Measurements from ENCODE around the gene NLRC5.
"Not testable (repeated sequence)": the region's sequence is repeated elsewhere in the genome, so short reads cannot be mapped to it uniquely, and the experiment has no call there.

NLRC5 gene

DNA sequence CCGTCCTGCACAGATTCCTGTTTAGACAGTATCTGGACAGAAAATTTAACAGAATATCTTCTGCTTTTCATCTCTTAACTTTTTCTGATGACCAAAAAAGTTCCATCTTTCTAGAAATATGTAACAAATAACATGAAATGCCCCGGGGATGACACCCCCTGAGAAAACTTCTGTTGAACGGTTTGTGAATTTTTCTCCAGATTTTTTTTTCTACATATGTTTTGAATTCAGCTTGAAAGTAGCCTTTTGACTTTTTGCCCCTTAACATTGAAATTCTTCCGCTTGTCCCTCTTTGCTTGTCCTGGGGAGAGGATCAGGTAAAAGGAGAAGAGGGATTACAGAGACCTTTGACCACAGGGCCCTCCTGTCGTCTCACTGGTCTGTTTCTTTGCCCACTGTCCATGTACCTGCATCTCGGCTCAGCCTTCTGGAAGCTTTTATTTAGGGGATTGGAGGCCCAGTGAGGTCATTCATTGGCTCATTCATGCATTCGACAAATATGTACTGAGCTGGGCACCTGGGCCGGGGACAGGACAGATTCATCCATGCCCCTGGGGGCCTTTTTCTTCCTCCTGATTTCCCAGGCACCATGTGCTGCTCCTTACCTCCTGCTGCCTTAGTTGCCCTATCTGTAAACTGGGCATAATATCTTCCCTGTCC, 83.4 kb downstream of the NLRC5 start:
- DNase-seq (ENCODE audit: low read depth in 2 of 2), result no peak

DNA sequence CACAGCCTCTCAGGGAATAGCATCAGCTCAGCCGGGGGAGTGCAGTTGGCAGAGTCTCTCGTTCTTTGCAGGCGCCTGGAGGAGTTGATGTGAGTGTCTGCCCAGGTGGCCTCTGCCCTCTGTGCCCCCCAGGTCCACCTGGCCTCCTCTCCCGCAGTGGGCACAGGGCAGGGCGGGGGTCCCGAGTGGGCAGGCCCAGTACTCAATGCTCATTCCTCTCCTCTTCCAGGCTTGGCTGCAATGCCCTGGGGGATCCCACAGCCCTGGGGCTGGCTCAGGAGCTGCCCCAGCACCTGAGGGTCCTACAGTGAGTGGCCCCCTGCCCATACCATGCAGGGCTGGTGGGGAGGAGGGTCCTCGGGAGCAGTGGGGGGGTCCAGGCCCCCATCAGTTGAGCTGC, 88.4 kb downstream of the NLRC5 start:
- no peak for DNase-seq (ENCODE audit: low read depth in 2 of 2)

DNA sequence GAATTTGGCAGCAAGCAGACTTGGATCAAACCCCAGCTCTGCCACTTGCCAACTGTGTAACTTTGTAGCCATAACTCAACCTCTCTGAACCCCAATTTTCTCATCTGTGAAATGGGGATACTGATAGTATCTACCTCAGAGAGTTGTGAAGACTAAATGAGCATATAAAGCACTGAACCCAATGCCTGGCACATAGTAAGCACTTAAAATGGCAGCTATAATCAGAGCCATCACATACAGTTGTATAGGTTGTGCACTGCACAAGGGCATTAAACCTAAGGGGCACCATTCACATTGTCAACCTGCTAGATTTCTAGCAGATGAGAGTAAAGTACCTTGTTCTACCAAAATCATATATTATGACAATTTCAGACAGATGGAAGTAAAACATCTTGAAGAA, 92.4 kb downstream of the NLRC5 start:
- DNase-seq (ENCODE audit: low read depth in 2 of 2), result no peak

DNA sequence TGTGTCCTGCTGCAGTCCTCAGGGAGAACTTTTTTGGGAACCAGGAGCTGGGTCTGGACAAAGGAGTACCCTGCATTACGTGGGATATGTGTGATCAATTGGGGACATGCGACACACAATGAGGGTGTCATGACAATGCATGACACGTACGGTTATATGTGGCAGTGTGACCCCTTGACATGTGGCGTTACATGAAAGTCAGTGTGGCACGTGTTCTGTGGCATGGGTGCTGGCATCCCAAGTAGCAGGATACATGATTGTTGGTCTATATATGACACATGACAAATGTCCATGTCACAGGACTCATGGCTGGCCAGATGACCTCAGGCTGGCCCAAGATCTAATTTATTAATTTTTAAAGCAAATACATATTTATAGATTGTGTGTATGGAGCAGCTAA, 93.3 kb downstream of the NLRC5 start:
- DNase-seq (ENCODE audit: low read depth in 2 of 2), result no peak

DNA sequence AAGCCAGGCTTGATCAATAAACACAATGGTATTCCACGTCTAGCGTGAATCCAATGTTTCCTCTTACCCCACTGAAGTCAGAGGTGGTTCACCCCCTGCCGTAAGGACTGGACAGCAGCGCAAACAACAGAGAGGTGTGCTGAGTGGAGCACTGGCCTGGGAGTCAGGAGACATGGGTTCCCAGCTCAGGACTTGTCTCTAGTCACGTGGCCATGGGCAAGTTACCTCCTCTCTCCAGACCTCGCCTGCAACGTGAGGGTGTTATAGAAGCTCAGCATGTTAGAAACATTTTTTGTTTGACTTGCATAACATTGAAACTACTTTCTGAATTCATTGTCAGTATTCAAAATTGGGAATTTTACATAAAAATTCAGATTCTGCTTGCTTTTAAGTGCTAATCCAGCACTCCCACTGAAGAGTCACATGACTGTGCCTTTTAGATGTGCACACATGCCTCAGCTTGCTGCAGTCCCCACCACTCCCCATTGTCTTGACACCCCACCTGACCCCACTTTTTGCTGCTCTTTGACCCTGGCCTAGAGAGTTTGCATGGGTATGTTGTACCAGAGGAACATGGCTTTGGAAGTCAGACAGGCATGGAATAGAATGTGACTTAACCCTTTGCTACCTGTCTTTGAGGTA, 94.2 kb downstream of the NLRC5 start:
- DNase-seq (ENCODE audit: low read depth in 2 of 2), result no peak

DNA sequence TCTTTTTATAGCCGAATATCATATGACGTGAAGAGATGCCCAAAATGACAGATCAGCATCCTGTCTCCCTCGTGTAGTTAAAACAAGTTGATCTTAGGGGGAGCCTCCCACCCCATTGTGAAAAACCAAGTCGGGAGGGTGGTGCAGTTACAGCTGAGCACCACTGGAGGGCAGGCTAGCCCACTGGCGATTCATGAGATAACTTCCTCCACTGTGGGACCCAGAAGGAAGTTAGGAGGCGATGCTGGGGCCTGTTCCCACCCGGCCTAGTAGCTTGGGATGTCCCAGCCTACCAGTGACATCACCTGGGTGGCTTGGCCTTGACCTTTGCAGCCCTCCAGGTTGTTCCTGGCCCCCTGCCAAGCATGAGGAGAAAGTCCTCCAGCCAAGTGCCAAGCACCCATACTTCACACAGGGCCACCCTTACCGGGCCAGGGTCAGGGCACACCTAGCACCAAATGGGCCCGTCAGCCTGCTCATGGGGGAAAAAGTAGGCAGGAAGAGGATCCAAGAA, 95.0 kb downstream of the NLRC5 start:
- DNase-seq (ENCODE audit: low read depth in 2 of 2), result peak; percentile 54 to 59

DNA sequence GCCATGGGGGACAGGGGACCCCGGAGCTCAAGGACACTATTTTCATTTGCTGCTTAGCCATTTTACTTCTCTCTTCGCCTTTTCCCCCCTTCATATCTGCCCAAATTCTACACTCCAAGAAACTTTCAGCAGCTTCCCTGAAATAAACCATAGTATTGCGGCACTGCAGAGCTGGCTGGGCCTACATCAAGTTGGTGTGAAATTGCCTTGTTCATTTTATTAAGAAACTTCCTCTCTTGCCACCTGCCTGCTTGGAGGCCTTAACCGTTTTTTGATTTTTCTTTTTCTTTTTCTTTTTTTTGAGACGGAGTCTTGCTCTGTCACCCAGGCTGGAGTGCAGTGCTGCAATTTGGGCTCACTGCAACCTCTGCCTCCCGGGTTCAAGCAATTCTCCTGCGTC, 95.6 kb downstream of the NLRC5 start:
- no peak for DNase-seq (ENCODE audit: low read depth in 2 of 2)

DNA sequence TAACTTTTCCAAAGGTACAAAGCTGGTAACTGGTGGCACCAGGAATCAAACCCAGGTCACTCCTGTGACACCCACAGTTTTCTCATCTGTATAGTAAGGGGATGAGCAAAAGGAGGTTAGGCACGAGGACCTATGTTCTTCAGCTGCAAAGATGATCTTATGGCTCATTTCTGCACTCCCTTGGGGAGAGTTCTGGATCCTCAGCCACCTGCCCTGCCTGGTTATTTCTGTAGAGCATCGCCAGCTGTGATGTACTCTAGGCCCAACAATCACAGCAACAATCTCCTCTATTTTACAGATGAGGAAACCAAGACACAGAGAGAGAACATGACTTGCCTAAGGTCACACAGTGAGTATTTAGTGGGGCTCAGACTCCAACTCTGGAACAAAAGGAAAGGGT, 97.6 kb downstream of the NLRC5 start:
- no peak for DNase-seq (ENCODE audit: low read depth in 2 of 2)

DNA sequence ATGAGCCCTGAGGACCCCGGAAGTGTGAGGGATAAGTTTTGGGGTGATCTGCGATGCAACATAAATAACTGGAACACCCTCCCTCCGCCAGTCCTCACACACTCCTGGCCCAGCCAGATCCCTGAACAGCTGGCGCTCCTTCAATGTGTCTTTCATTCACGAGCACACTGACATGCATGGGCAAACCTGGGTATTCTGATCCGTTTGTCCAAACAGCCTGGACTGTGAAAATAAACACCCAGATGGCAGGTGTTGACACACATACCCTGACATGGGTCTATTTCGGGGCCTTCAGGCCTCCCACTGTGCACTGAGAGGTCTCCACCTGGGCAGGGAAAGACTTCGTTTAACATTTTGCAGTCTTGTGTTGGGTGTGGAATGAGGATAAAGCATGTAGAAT, 100.0 kb downstream of the NLRC5 start:
- no peak for DNase-seq (ENCODE audit: low read depth in 2 of 2)

DNA sequence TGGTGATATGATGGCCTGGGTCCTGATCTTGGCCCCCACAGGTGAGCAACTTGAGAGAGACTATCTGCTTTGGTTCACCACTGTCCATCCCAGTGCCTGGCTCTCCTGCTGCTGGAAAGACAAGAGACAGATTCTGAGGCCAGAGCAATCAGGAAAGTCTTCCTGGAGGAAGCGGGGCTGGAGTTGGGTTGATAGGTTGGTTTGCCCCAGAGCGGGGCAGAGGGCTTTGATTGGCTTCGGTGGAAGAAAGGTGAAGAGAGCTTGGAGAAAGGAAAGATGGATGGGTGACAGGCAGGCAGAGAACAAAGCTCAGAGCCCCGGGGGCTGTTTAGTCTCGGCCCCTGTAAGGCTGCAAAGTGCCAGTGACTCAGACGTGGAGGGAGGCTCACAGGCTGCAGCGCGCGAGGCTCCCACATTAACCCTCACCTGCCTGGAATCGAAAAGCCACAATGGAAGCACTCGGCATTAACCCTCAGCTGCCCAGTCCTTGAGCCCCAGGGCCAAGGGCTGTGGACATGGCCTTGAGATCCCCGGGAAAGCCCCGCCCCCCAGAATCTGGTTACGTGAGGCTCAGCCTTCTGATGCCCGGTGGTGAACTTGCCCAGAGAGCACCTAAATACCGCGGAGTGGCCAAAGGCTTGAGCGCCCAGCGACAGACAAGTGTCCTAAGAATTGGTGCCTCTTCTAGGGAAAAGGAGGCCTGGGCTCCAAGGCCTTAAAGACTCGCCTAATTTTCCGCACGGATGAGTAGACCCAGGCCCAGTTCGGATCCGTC, 102.0 kb downstream of the NLRC5 start:
- no peak for DNase-seq (ENCODE audit: low read depth in 2 of 2)

DNA sequence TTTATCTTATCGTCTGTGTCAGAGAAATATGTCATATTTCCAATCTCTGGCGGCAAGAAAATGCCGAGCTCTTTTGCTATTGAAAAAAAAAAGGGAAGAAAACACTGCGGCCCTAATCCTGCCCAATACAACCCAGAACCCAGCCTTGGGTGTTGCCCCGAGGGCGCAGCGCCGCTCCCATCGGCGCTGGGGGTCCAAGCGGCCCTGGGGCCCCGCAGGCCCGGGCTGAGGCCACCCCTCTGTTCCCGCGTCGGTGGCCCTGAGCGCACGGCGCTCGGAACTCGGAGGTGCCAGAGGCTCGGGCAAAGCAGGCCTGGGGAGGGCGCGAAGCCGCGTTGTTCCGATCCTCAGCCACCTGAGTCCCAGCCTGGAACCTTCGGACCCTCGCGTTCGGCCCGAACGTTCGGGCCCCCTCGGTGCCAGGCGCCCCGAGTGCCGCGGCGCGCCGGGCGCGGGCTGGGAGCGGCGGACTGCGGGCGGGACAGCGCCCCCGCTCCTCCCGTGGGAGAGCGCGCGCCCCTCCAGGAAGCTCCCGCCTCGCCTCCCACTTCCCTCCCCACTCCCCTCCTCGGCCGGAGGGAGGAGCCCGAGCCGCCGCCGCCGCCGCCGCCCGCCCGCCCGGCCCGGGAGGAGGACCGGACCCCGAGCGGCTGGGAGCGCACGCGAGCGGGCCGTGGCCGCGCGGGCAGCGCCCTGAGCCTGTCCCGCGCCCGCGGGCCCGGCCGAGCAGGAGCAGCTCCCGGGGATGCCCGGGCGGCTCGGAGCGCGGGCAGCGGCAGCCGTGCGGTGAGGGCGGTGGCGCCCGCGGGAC, 102.8 kb downstream of the NLRC5 start, which contains the start of gene CPNE2:
Gene CPNE2, plus strand, starts transcription at position 609 of the 811 bp plus-strand sequence. CDS start 18,160 bp downstream, outside the sequence.
- peak in 1 of 2 donors; percentile 37 for DNase-seq (ENCODE audit: low read depth in 2 of 2)

DNA sequence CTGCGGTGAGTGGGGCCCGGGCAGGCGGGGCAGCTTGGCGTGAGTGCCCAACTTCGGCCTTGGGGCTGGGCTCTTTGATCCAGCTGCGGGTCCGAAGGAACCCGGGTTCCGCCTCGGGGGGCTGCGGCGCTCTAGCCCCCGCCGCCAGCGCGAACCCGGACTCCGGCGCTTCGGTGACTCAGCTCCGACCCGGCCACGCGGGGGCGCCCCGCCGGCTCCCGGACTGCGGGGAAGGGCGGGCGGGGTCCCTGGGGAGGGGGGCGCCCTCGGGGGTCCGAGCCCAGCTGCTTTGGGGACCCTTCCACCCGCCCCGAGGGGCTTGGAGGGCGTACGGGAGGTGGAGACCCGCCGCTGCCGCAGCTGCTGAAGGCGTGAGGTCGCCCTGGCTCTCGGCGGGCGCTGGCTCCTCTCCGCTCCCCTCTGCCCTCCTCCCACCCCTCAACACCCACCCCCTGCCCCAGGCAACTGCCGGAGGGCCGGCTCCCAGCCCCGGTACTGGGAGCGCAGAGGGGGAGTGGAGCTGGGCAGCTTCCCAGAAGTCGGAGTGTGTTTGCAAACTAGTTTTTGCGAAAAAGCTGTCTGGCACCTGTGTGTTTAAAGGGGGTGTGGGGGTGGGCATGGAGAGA, 103.5 kb downstream of the NLRC5 start:
- peak; percentile 17 to 50 for DNase-seq (ENCODE audit: low read depth in 2 of 2)

DNA sequence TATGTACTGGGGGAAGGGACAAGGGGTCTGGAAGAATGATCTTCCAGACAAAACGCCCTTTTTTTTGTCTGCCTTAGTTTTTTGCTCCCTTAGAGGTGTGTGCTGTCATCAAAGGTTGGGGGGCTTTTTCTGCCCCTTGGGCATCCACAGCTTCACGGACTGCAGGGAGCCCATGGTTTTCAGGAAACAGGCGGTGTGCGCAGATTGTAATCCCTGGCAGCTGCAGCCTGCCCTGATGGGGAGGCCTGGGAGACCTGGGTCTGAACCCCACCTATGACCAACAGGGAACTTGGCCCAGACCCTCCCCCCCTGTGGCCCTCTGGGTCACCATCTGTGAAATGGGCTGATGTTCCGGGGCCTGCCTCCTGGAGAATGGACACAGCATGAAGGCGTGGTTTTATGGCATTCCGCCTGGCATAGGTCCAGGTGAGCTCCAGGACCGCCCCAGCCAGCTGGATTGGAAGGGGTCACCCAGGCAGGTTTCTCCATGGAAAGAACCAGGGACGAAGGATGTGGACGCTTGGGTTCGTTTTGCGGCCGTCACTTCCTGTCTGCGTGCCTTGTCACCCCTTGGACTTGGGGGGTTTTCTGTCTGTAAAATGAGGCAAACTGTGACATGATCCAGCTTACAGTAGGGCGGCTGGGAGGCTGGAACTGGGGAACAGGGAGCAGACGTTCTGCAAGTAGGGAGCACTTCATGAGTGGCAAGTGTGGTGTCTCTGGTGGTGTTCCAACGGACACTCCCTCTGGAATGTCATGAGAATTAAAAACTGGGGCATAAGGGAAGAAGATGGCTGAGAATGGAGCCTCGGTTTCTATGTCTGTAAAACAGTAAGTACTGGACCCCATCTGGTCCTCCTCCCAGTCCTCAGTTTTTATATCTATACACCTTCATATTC, 104.6 kb downstream of the NLRC5 start:
- no peak for DNase-seq (ENCODE audit: low read depth in 2 of 2)

DNA sequence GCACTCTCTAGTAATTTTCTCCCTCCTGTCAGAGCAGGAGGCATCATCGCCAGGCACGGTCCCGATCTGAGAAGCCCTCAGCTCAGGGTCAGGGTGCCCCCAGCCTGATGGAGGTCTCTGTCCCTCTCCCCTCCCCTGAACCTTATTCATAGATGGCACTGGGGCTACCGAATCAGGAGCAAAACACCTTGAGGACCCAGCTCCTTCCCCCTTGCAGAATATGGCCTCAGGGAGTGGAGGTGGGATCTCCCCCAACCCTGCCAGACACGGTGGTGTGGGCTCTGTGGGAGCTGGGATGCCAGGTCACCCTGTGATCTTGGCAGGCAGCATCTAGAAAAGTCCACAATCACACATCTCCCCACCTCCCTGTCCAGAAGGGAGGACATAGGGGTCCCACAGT, 105.6 kb downstream of the NLRC5 start:
- DNase-seq (ENCODE audit: low read depth in 2 of 2), result no peak

DNA sequence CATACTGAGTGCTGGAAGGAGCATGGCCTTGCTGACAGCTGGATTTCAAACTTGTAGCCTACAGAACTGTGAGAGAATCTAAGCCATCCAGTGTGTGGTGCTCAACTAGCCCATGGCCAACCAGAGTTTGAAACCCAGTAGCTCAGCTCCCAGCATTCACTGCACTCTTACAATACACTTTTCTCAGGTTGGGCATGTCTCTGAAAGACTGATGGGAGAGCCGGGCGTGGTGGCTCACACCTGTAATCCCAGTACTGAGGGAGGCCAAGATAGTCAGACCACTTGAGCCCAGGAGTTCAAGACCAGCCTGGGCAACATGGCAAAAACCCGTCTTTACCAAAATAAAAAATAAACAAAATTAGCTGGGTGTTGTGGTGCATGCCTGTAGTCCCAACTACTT, 106.8 kb downstream of the NLRC5 start:
- no peak for DNase-seq (ENCODE audit: low read depth in 2 of 2)

DNA sequence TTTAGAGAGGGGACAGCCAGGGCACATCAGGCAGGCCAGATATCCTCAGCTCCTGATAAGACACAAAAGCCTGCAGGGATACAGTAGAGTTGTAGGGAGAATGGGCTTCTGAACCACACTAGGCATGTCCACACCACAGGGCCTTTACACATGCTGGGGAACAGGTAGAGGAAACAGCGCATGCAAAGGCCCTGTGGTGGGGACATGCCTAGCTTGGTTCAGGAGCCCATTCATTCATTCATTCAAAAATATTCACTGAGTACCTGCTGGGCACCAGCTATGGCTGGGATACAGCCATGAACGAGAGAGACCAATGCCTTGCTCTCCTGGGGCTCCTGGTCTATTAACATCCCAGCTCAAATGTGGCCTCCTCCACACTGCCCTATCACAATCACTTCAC, 107.4 kb downstream of the NLRC5 start:
- DNase-seq (ENCODE audit: low read depth in 2 of 2), result no peak

DNA sequence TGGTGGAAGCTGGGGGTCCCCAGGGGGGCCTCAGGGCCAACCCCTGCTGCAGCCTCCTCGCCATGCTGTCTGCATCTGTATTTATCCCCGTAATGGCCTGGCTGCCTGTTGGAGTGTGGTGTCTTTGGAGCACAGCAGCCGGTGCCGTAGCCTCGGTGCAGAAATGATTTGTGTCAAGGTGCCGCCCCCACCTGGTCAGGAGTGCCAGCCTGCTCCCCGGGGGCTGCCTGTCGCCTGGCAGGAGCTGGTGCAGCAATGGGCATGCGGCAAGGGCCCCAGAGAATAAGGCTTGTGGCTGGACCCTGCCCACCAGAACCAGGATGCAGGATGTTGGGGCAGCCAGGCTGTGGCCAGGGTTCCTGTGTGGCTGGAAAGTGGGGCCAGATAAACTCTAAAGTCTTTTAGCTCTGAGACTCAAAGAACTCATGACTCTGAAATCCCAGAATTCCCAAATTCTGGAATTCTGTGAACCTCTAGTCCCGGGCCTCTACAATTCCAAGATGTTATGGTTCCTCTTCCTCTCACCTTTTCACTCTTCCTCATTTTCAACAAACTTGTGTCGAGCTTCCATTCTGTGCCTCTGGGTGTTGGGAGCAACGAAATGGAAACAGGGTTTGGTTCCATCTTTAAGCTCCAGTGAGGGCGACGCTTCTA, 109.0 kb downstream of the NLRC5 start:
- no peak for DNase-seq (ENCODE audit: low read depth in 2 of 2)

DNA sequence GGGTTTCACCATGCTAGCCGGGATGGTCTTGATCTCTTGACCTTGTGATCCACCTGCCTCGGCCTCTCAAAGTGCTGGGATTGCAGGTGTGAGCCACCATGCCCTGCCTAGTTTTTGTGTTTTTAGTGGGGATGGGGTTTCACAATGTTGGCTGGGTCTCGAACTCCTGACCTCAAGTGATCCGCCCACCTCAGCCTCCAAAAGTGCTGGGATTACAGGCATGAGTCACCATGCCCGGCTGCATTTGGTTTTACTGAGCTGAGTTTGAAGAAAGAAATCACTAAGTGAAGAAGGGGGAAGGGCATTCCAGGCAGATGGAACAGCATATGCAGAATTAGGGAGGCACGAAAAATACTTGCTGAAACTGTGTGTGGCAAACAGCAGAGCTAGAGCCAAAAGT, 110.6 kb downstream of the NLRC5 start:
- not testable (repeated sequence) for DNase-seq (ENCODE audit: low read depth in 2 of 2)

DNA sequence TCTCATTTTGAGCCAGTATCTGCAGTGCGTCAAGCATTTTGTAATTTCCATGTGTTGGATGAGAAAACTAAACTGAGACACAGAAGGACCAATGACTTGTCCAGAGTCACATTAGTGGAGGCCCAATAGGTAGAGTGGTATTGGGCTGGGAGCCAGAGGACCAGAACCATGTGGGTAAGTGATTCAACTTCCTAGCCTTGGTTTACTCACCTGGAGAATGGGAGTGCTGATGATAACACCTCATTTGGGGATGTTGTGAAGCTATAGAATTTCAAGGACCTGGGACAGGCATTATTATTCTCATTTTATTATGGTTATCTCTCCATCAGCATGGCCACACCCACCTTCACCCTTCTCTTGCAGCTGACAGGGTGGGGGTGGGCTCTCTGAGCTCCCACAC, 111.1 kb downstream of the NLRC5 start:
- no peak for DNase-seq (ENCODE audit: low read depth in 2 of 2)
